ENCODE data around the gene FBXO24.
"Not testable (repeated sequence)": the region's sequence is repeated elsewhere in the genome, so short reads cannot be mapped to it uniquely, and the experiment has no call there.

The FBXO24 gene

DNA sequence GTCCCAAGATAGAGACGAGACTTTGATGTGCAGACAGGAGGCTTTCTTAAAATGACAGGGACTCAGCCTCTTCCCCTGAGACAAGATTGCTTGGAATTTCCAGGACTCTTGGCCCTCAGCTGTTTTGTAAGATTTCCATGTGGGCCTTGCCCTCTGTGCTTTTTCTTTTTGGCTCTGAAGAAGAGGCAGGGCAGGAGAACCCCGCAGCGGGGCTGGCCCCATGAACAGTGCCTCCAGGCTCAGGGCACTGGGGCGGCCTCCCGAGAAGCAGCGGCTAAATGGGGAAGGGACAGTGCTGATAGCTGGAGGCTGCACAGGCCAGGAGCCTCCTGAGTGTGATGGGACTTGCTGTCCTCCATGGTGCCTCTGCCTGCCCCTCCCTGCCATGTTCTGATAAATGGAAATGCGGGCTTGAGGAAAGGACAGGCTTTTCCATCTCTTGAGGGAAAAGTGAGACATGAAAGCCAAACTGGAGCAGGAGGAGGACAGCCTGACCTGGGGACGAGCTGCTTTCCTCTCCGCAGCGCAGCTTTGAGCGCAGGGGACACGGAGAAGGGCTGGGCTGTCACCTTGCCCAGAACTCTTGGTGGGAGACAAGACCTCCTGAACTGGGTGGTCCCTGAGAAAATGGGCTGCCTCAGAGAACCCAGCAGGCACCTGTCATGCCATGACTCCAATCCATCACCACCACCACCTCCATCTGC lies 24.5 kb upstream of the FBXO24 start:
- no peak for DNase-seq

- DNase-seq = no peak
These were observed 23.7 kb upstream of the FBXO24 start for GRCh38 chr7:100562195-100563099.

DNA sequence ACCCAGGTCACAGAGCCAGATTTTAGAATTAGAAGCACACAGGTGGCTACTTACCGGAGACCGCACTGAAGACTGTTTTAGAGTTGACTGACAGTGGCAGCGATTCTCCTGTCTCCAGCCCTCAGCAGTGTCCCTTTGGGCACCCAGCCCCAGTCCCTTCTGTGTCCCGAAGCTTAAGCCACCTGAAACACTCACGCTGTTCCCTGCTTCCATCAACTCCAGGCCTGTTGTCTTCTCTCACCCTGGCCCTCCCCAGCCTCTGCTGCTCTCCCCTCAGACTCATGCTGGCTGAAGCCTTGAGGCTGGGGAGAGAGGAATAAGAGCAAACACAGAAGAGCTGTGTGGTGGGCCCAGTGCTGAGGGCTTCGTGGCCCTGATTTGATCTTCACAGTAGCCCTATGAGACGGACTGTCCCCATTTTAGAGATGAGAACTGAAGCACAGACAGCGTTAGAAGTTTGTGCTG lies 23.0 kb upstream of the FBXO24 start:
- no peak for DNase-seq

DNA sequence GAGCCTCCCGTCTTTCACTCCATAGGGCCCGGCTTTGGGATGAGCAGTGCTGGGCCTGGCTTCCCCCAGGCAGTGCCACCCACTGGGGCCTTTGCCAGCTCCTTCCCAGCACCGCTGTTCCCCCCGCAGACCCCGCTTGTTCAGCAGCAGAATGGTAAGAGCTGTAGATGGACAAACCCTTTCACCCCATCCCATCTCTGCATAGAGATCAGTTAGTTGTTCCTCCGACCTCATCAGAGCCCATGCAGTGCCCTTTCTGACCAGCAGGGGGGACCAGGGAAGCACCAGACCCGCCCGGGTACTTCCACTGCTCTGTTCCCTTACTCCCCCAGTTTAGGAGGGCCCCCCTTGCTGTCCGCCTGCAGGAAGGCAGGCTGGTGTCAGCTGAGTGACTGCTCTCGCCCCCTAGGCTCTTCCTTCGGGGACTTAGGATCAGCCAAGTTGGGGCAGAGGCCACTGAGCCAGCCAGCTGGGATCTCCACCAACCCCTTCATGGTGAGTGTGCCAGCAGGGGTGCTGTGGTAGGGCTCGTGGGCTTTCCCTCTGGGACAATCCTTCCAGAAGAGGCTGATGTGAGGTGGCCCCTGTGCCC lies 22.2 kb upstream of the FBXO24 start:
- peak; percentile 10 for DNase-seq

DNA sequence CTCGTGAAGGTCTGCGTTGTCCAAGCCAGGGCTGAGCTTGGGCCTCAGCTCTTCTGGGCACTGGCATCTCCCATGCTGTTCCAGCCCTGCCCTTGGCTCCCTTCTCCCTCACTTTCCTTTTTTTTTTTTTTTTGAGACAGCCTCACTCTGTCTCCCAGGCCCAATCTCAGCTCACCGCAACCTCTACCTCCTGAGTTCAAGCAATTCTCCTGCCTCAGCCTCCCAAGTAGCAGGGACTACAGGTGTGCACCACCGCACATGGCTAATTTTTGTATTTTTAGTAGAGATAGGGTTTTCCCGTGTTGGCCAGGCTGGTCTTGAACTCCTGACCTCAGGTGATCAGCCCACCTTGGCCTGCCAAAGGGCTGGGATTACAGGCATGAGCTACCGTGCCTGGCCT lies 21.7 kb upstream of the FBXO24 start:
- DNase-seq = not testable (repeated sequence)

DNA sequence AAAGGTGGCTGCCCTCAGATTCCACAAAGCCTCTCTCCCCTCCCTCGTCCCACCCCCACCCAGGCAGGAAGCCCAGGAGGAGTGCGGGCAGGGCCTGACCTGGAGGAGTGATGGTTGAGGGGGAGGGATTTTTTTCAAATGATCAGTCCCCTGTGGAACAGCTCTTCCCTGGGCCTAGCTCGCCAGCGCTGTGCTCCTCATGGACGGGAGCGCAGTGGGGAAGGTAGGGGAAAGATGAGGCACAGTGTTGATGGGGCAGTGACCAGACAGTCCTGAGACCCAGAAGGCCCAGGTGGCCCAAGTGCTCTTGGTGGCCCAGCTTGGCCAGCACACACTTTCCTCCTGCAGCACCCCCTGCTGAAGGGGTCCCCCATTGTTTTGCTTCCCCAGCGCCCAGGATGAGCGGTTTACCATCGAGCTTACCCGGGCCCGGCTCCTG lies 21.0 kb upstream of the FBXO24 start:
- no peak for DNase-seq

DNA sequence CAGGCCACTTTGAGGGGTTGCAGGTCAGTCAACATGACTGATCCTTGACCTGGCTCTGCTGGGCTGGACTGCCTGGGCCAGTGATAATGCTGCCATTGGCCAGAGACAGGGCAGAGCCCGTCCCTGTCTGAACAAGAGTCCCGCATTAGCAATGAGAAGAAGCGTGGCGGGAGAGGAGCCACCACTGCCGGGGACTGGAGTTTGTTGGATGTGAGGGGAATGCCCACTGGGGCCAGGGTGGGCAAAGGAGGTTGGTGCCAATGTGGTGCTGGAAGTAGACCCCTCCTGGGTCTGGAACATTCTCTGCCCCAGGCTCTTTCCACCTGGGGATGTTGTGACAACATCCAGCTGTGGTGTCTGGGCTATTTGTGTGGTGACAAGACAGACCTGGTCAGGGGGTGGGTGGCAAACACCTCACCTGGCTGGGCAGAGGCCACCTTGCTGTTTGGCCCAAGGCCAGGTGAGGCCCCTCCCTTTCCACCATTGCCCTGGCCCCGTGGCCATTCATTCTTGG lies 20.1 kb upstream of the FBXO24 start:
- DNase-seq = no peak

- DNase-seq = no peak
These were observed 18.9 kb upstream of the FBXO24 start for GRCh38 chr7:100567031-100567730.

DNA sequence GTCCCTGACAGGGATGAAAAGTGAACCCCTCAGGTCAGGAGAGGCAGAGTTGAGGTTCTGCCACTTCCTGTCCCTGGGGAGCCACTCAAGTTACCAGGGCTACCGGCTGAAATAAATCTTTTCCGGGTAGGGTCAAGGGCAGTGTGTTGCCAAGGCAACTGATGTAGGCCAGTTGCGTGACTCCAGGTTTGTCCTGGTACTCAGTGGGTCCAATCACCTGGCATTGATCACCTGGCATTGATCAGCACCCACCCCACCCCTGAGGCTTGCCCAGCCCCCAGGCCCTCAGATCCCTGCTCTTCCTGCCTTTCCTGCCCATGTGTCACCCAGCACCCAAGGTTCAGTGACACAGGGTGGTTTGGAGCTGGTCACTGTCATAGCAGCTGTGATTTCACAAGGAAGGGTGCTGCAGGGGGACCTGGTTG lies 18.4 kb upstream of the FBXO24 start:
- peak; percentile 26 for DNase-seq

DNA sequence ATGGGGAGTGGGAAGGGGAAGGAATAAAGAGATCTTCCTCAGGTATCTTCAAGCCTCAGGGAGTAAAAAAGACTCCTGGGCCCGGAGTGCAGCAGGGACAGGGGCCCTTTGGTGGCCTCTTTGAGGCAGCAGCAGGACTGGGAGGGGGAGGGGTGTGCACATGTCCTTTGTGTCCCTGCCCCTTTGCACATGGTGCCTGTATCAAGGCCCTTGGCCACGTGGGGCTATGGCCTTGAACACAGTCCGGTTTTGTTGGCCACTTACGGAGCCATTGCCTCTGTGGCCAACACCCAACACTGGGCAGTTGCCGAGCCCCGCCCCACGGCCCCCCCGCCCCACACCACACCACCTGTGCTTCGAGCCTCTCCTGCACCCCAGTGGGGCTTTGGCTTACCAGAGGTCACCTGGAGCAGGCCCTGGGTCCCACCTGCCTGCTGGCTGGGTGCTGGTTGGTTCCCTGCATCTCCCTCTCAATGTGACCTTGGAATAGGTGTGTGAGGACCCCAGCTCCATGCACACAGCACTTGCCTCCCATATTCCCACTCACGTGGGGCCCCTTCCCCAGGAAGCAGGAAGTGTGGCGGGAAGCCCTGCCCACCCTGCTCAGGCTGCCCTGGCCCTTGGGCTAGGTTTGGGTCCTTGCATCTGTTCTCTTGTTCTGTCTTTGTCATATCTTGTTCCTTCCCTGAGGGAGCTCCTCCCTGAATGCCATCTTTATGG lies 17.8 kb upstream of the FBXO24 start:
- DNase-seq = no peak

- no peak for DNase-seq
These were observed 17.0 kb upstream of the FBXO24 start for GRCh38 chr7:100568896-100569844.

DNA sequence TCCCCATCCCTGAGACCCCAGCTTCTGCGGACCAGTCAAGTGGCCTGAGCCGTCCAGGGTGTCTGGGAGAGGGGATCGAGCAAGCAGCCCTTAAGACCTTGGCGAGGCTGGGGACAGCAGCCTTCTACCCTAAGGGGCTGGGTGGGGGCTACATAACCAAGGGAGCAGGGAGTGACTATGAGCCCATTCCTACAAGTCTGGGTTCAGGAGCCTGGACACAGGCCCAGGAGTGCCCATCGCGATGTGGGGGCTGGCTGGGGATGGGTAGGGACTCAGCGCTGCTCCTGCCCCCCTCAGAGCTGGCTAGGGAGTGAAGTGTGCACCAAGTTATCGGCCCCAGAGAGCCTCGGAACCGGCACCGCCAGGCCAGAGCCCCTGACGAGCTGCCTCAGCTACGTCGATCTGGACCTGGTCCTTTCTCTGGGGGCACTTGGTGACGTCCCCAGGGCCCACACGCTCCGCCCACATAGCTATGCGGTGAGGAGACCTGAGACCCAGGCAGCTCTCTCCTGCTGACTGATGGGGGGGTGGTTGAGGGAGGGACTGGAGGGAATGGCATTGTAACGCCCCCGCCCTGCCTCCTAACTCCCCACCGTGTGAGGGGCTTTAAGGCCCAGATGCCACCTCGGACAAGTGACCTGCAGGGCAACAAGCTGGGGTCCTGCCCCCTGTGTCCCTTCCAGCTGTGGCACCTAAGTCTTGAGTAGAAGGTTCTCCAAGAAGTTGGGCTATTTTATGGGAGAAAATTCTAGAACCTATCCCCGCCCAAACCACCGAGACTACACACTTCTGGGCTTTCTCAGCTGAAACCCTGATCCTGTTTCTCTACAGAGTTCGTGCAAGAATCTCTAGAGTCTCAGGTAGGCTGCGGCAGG lies 14.9 kb upstream of the FBXO24 start:
- DNase-seq = no peak

GRCh38 chr7:100571829-100572116 lies 14.4 kb upstream of the FBXO24 start:
- no peak for DNase-seq

DNA sequence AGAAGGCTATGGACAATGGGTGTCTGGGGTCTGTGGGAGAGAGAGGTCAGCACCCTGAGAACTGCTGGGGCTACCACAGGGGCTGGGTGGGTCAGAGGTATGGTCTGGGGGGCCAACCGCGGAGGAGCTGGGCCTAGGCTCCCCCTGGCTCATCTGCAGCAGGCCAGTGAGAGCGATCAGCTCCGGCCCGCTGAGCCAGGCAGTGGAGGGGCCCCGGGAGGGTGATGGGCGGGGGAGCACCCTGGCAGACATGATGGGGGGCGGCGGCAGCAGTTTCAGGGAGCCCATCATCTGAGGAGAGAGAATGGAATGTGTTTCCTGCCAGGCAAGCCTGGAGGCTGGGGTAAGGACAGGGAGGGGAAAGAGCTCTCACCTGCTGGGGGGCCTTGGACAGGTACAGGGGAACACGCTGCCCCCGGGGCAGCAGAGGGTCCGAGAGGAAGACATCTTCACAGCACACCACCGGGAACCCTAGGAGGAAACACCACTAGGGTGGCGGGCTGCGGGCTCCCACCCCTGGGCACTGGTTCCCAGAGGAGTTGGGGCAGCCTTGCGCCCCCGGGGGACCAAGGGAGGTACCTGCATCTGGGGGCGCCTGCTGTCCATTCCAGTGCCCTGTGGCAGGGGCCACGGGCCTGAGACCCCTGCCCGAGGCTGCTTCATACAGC lies 13.7 kb upstream of the FBXO24 start:
- no peak for DNase-seq

DNA sequence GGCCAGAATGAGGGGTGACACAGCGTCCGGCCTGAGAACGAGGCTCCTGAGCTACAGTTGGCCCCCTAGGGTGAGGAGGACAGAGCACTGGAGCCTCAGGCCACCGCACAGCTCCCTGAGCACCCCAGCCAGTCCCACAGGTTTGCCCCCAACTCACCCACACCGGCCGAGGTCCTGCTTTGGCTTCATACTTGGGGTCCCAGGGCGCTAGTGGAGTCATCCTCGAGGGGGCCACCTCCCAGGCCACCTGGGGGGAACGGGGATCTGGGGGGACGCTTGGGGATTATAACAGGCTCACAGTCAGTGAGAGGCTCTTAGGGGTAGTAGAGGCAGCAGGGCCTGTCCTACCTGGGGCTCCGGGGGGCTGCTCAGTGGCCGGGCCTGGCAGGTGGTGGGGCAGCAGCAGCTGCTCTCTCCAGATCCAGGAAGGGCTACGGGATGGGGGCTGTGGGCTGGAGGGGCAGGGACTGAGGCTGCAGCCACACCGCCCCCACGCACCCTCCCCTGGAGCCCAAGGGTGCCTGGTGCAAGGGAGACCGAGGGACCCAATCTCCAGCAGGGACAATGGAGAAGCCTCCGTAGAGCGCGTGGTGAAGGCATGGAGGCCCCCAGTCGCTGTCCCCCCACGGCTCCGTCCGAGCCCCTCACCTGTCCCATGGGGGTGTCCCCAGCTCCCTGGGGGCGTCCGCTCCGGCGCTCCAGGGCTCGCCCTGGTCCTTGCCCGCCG lies 13.0 kb upstream of the FBXO24 start:
- DNase-seq = no peak

DNA sequence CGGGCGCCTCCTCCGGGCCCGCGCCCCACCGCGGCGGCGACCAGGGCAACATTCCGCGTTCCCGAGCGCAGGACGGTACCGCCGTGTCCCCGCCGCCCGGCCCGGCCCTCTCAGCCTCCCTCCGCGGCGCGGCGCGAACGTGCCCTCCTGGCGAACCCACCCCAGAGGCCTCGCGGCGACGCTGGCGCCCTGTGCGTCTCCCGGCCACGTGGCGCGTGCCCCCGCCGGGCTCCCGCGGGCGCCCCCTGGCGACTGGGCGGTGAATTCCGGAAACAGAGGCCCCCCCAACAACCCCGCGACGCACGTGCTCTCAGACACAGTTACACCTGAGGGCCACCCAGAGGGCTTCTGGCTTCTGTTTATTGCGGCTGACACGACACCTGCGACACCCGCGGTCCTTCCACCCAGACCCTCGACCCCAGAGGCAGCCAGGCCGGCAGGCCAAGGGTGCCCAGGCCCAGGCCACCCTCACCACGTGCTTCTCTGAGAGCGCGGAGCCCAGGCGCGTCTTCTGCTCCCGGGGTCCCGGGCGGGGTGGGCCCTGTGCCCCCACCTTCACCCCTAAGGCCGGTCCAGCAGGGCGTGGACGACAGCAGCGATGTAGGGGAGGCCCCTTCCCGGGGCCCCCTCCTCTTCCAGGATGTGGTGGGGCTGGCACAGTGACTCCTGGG lies 12.3 kb upstream of the FBXO24 start, which contains the start of gene SAP25:
Gene SAP25, minus strand, starts transcription at position 210 of the 671 bp plus-strand sequence. Its CDS starts 158 bp downstream, at position 52.
- no peak for DNase-seq

DNA sequence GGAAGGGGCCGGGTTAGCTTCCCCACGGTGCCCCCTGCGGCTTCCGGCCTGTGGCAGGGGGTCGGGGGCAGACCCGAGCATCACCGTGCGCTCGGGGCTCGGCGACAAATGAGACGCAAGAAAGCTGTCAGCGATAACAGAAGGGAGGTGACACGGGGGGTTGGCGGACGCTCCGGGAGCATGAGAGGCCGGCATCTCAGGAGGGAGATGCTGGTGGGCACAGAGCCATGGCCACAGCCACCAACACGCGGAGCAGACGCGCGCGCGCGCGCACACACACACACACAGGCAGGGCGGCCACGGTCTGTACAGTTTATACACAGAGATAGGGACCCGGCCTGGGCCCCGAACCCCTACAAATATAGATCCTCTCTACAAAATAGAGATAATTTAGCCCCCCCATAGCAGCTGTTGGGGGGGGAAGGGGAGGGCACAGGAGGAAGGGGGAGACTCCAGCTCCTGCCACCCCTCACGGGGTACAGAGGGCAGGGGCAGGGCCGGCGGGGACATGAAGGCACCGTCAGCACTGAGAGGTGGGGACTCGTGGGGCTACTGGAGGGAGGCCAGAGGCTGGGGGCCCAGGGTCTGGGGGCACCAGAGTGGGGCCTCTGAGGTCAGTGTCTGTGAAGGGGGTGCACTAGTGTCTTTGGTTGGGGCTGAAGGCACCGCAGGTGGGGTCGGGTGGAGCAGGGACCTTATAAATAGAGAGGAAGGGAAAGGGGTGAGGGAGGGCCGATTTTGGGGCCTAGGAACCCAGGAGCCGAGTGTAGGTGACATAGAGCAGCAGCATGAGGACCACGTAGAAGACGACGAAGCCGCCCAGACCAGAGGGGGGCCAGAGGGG lies 11.5 kb upstream of the FBXO24 start:
- DNase-seq = no peak
